ENCODE data around the gene SLC22A23.

GRCh38 chr6:3269281-3269975 lies 187.4 kb downstream of the SLC22A23 start:
- TF ChIP-seq CTCF (IDR thresholded peaks at IDR 0.05 in 4 of 5, conservative IDR thresholded peaks at IDR 0.05 in 1 of 5) (no peak), POLR2A (IDR thresholded peaks at IDR 0.05) (no peak)

Measured in gastrocnemius medialis (tissue), 4 donors.